Retinal pigment epithelial cell (primary cell): Measurements from ENCODE around the gene C19orf47.
"Not testable (repeated sequence)": the region's sequence is repeated elsewhere in the genome, so short reads cannot be mapped to it uniquely, and the experiment has no call there.

Experiments used
- DNase-seq: peaks from one replicate; pipeline ENCODE4 v3.0.0-alpha.2; 2010; ENCODE audit warnings: low read depth
- H3K4me3 ChIP-seq: 2 replicates; pipeline ENCODE4 v1.5.1; 2011; ENCODE audit warnings: mild to moderate bottlenecking, low read length, control low read depth, moderate library complexity
- CTCF ChIP-seq: conservative IDR thresholded peaks from 2 replicates; pipeline ENCODE4 v1.5.1; 2011; ENCODE audit warnings: low read depth, low read length, control low read depth, inconsistent platforms

C19orf47 gene

GRCh38 chr19:40376286-40376862, 28.2 kb upstream of the C19orf47 start:
- TF ChIP-seq CTCF = no peak
- no peak for DNase-seq
- H3K4me3 ChIP-seq = no peak overlapping the region

- TF ChIP-seq CTCF = no peak
- DNase-seq = no peak
- H3K4me3 ChIP-seq = no peak overlapping the region
These were observed 25.9 kb upstream of the C19orf47 start for GRCh38 chr19:40374084-40374483.

- no peak overlapping the region for H3K4me3 ChIP-seq
- no peak for TF ChIP-seq CTCF
- no peak for DNase-seq
These were observed 23.6 kb upstream of the C19orf47 start for GRCh38 chr19:40371802-40372122.

- H3K4me3 ChIP-seq = no peak overlapping the region
- DNase-seq = no peak
- TF ChIP-seq CTCF = no peak
These were observed 23.0 kb upstream of the C19orf47 start for GRCh38 chr19:40370997-40371801.

GRCh38 chr19:40370253-40370652, 22.1 kb upstream of the C19orf47 start:
- H3K4me3 ChIP-seq, DNase-seq: not testable (repeated sequence)

- no peak for TF ChIP-seq CTCF
- DNase-seq = no peak
- H3K4me3 ChIP-seq = no peak overlapping the region
These were observed 21.6 kb upstream of the C19orf47 start for GRCh38 chr19:40369797-40370196.

GRCh38 chr19:40367577-40368434, 19.6 kb upstream of the C19orf47 start:
- H3K4me3 ChIP-seq = no peak overlapping the region
- DNase-seq = no peak
- TF ChIP-seq CTCF = no peak
